SIG-M5 (cell line): Measurements from ENCODE around the gene CTAGE1.
"Not testable (repeated sequence)": the region's sequence is repeated elsewhere in the genome, so short reads cannot be mapped to it uniquely, and the experiment has no call there.

Experiments
- DNase-seq: peaks from one replicate; lab custom pipeline; 2025; lab: John Stamatoyannopoulos, UW

The CTAGE1 gene

GRCh38 chr18:22417496-22418188, at the start of gene CTAGE1:
Gene CTAGE1 (minus strand): TSS chr18:22417915. CDS start chr18:22417811, 104 bp downstream.
- no peak for DNase-seq

- no peak for DNase-seq
Measured at GRCh38 chr18:22466608-22467395, 49.1 kb upstream of the CTAGE1 start.

GRCh38 chr18:22465859-22466457, 48.2 kb upstream of the CTAGE1 start:
- no peak for DNase-seq

GRCh38 chr18:22463076-22463475, 45.4 kb upstream of the CTAGE1 start:
- DNase-seq = no peak

GRCh38 chr18:22459491-22459890, 41.8 kb upstream of the CTAGE1 start:
- DNase-seq = no peak

GRCh38 chr18:22457524-22457923, 39.8 kb upstream of the CTAGE1 start:
- no peak for DNase-seq

GRCh38 chr18:22456547-22456946, 38.8 kb upstream of the CTAGE1 start:
- DNase-seq = no peak

- DNase-seq = no peak
Measured at GRCh38 chr18:22456116-22456480, 38.4 kb upstream of the CTAGE1 start.

GRCh38 chr18:22455425-22456115, 37.9 kb upstream of the CTAGE1 start:
- no peak for DNase-seq

GRCh38 chr18:22453315-22453714, 35.6 kb upstream of the CTAGE1 start:
- no peak for DNase-seq

GRCh38 chr18:22452226-22452668, 34.5 kb upstream of the CTAGE1 start:
- no peak for DNase-seq

- no peak for DNase-seq
Measured at GRCh38 chr18:22451796-22452195, 34.1 kb upstream of the CTAGE1 start.

GRCh38 chr18:22450766-22451165, 33.1 kb upstream of the CTAGE1 start:
- DNase-seq = not testable (repeated sequence)

- DNase-seq = not testable (repeated sequence)
Measured at GRCh38 chr18:22450318-22450717, 32.6 kb upstream of the CTAGE1 start.

- not testable (repeated sequence) for DNase-seq
Measured at GRCh38 chr18:22449753-22450152, 32.0 kb upstream of the CTAGE1 start.

GRCh38 chr18:22448238-22448637, 30.5 kb upstream of the CTAGE1 start:
- DNase-seq = no peak

- no peak for DNase-seq
Measured at GRCh38 chr18:22447792-22448191, 30.1 kb upstream of the CTAGE1 start.

- DNase-seq = no peak
Measured at GRCh38 chr18:22446911-22447310, 29.2 kb upstream of the CTAGE1 start.

GRCh38 chr18:22446325-22446724, 28.6 kb upstream of the CTAGE1 start:
- no peak for DNase-seq

- DNase-seq = no peak
Measured at GRCh38 chr18:22441638-22442037, 23.9 kb upstream of the CTAGE1 start.

- DNase-seq = no peak
Measured at GRCh38 chr18:22439447-22439846, 21.7 kb upstream of the CTAGE1 start.

GRCh38 chr18:22436136-22436535, 18.4 kb upstream of the CTAGE1 start:
- no peak for DNase-seq
